Measurements from ENCODE around the gene TCOF1. TPM values are rescaled to one million over a fixed set of nuclear protein-coding genes. Genes with fewer than 3 reads are reported as not detected.

Gene TCOF1
- total and polyA plus RNA-seq, 2 donors (not counting 1 experiment from before 2014, with no cell fraction given): 30.9 to 62.4 TPM

GRCh38 chr5:150404941-150405816 is 47.7 kb downstream of the TCOF1 start:
- ATAC-seq (ENCODE audit: low read depth) (no peak), DNase-seq (peak; percentile 57)
- Histone ChIP-seq H3K4me3 (ENCODE audit: control extremely low read depth in 1 of 5, extremely low read depth in 1 of 5, insufficient read depth in 1 of 5, low read depth in 2 of 5, low read length in 4 of 5) (peak overlapping the region in 1 of 5 experiments; percentile 11), H3K4me1 (ENCODE audit: control insufficient read depth in 2 of 2, insufficient read depth in 2 of 2, low read length in 2 of 2) (peaks cover 33 to 70% of the 10 kb centered on the region in 2 donors), H4K20me1 (ENCODE audit: control insufficient read depth, insufficient read depth, low read length, poor library complexity, severe bottlenecking) (peaks cover 100% of the 10 kb centered on the region), H3K79me2 (ENCODE audit: control insufficient read depth, insufficient read depth, low read length) (peaks cover 51% of the 10 kb centered on the region), H3K9ac (ENCODE audit: low read length) (no peak overlapping the region), H3K9me3 (ENCODE audit: control extremely low read depth in 1 of 3, control insufficient read depth in 2 of 3, insufficient read depth in 1 of 3, low read length in 2 of 3) (peaks cover 0 to 3% (median 0%) of the 10 kb centered on the region in 3 donors), H2AFZ (ENCODE audit: insufficient read depth, low read depth, low read length, poor library complexity, severe bottlenecking) (no peak overlapping the region), H3K4me2 (replicated peaks; ENCODE audit: low read depth, low read length, poor library complexity, severe bottlenecking) (peak overlapping the region; percentile 50), H3K27ac (ENCODE audit: low read length in 2 of 2) (peak overlapping the region; percentile 38 to 99), H3K27me3 (replicated peaks in 1 of 4; ENCODE audit: control extremely low read depth in 1 of 4, control insufficient read depth in 3 of 4, insufficient read depth in 4 of 4, low read length in 3 of 4) (no peaks in the 10 kb centered on the region), H3K36me3 (replicated peaks in 1 of 2; ENCODE audit: control extremely low read depth in 1 of 2, control insufficient read depth in 1 of 2, extremely low read depth in 1 of 2, insufficient read depth in 2 of 2, low read length in 1 of 2) (peaks cover 9 to 98% of the 10 kb centered on the region in 2 experiments)
- no peak for TF ChIP-seq CTCF (IDR thresholded peaks at IDR 0.05)
- TF ChIP-seq EZH2 (IDR thresholded peaks at IDR 0.05; ENCODE audit: borderline replicate concordance, insufficient read depth, low read depth, low read length, poor library complexity, severe bottlenecking): no peak
- ChIA-PET CTCF (interaction anchor here (1.2 to 15.8 kb wide), 4 partner anchors 8 to 45 kb away, joined by 3 to 396 read pairs (median 10); partner anchors contain the start of gene RPS14), POLR2A (interaction anchor here (0.9 to 15.5 kb wide), 7 partner anchors 8 to 44 kb away, joined by 3 to 286 read pairs (median 7); partner anchors contain the start of genes CD74 and RPS14)
- Mint-ChIP-seq H3K4me1 (peaks cover 70% of the 10 kb centered on the region), H3K27me3 (no peaks in the 10 kb centered on the region), H3K4me3 (peak overlapping the region; percentile 57), H3K27ac (peak overlapping the region; percentile 81), H3K9me3 (ENCODE audit: insufficient read depth) (no peaks in the 10 kb centered on the region)
- 88% methylated on average over 9 of the region's 9 CpGs for WGBS (ENCODE audit: insufficient coverage)
- intact Hi-C loops (cut with micrococcal nuclease): no loop called here
